ENCODE data around the gene CTDSPL.
A peak's percentile ranks its signal among the peaks of the same experiment; 100 is the strongest.

CTDSPL gene

GRCh38 chr3:37944391-37944842 lies 82.7 kb downstream of the CTDSPL start:
- no peak for DNase-seq

GRCh38 chr3:37945156-37945806 lies 83.6 kb downstream of the CTDSPL start:
- DNase-seq = no peak

- no peak for DNase-seq
These were observed 84.3 kb downstream of the CTDSPL start for GRCh38 chr3:37945807-37946530.

DNA sequence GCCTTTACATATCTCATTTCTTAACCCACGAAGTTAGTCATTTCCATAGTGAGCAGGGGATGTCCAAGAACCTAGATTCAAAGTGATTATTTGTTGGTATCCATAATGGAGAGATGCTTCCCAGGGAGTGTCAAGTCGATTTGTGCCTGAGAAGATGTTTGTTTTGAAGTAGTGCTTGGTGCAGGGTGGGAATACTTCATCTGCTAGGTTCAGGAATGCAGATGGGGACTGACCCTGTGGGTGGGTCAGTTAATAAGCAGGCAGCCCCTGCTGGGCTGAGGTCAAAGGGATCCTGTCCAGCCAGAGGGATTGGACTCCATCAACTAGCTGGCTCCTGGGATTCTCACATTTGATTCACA lies 84.8 kb downstream of the CTDSPL start:
- no peak for DNase-seq

DNA sequence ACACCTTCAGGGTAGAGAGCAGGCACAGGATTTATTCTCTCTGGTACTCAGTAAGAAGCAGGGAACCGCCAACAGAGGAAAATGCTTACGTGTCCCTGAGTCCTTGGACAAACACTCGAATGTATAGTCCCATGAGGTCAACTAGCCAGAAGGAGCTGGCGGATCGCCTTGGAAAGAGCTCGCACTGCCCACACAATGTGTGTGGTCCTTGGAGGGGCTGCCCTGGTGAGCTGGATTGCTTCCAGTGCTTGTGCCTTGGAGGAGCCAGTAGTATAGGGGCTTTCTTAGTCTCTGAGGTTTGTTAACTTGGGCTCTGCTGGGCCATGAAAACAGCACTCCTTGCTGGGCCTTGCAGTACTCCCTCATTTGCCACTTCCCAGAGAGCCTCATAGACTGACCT lies 88.2 kb downstream of the CTDSPL start:
- no peak for DNase-seq

- DNase-seq = no peak
These were observed 90.9 kb downstream of the CTDSPL start for GRCh38 chr3:37952564-37952963.

- DNase-seq = no peak
These were observed 91.5 kb downstream of the CTDSPL start for GRCh38 chr3:37953226-37953625.

DNA sequence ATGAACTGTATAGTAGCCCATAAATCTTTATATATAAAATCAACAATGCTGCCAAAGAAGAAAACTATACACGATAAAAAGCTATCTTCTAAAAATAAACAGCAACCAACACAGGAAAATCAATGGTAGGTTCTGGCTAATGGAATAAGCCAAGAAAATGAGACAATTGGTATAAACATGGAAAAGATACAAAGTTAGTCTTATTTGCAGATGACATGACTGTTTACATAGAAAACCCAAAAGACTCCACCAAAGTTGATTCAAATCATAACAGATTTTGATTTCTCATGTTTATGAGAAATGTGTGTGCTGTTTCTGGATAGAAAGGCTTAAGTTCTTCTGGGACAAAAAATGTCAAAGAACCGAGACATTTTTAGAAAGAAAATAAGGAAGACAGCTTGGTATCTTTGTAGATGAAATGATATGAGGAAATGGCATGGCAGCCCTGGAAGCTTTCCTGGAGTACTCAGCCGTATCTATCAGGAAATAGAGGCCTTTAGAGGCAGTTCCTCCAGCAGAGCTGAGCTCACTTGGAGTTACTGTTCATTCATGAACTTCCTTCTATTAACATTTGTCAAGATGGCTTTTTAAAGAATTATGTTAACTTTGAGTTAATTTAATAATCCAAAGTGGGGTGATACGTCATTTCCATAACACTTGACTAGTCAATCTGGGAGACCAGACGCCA lies 92.2 kb downstream of the CTDSPL start:
- DNase-seq = no peak

DNA sequence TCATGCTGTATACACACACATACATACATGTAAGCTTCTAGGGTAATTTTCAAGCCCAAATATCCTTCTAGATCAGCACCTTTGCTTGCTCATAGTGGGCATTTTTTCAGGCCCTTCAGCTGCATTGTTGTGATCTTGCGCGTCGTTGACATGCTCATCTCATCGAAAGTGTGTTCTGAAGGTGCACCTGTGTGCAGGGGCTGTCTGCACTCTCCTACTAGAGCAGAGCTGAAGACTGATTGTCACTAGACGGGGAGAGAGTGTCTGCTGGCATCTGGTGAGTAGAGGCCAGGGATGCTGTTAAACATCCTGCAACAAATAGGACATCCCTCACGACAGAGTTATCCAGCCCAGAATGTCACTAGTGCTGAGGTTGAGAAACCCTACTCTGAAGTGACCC lies 93.2 kb downstream of the CTDSPL start:
- no peak for DNase-seq

GRCh38 chr3:37955918-37956707 lies 94.4 kb downstream of the CTDSPL start:
- DNase-seq = no peak

GRCh38 chr3:37956723-37957538 lies 95.3 kb downstream of the CTDSPL start:
- no peak for DNase-seq

GRCh38 chr3:37957539-37957936 lies 95.9 kb downstream of the CTDSPL start:
- no peak for DNase-seq

DNA sequence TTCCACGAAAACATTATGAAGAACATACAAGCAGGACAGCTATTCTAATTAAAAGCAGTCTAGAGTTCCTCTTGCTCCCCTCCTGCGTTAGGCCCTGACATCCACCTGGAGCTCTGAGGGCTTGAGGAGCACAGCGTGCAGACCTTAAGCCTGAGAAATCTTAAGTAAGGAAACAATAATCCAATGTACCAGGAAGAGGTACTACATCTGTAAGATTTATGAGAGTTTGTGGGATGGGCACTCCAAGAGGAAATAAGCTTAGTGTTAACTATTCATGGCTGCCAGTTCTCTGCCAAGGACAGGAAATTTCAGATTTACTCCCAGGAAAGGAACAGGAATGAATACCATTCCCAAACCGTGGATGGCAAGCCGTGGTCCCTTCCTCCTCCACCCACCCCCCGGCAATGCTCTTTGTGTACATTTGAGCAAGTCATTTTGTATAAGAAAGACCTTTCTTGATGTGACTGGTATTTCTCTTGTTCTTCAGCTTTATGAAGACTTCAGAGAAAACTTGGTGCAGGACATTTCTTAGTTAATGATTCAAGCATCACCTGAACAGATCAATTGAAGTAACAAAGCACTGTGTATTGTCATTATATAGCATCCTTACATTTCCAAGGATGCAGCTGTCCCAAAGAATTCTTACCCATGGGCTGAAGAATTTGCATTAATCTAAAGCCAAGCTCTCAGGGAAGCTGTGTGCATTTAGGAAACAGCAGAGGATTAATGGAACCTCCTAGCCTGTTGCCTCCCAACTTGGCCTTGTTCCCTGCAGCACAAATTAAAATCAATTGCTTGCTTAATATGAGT lies 100.1 kb downstream of the CTDSPL start:
- DNase-seq = no peak

- no peak for DNase-seq
These were observed 101.3 kb downstream of the CTDSPL start for GRCh38 chr3:37963016-37963415.

DNA sequence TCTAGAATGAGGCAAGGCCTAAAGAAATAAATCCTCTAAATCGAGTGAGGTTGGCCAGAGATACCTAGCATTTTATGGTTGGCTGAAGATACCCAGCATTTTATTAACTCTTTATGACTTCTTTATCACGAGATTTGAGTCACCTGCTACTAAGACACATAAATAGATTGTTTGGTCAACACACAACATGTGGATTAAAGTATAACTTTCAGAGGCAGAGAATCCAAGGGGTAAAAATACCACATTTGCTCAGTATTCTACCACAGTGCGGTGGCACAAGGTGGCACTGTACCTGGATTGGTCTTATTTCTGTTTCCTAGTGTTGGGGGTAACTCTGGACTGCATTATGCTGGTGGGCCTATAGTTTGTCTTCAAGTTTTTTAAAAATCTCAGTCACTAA lies 102.0 kb downstream of the CTDSPL start:
- no peak for DNase-seq

- DNase-seq = no peak
These were observed 102.5 kb downstream of the CTDSPL start for GRCh38 chr3:37964146-37964545.

DNA sequence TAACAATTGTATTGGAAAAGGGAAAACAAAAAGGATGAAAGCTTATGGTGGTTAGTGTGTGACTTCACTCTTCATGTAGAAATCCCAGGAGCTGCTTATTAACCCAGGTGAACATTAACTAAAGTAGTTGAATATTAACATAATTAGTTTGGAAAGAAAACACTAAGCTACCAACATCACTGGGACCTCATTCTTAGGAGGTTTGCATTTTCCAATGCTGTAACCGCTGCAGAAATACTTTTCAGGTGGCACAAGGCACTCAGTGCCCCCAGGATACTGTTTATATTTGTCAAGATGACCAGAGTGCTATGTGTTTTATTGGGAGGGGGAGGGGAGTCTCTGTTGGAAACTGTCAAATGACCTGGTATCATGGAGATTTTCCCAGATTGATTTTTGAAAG lies 103.0 kb downstream of the CTDSPL start:
- peak; percentile 1 for DNase-seq

DNA sequence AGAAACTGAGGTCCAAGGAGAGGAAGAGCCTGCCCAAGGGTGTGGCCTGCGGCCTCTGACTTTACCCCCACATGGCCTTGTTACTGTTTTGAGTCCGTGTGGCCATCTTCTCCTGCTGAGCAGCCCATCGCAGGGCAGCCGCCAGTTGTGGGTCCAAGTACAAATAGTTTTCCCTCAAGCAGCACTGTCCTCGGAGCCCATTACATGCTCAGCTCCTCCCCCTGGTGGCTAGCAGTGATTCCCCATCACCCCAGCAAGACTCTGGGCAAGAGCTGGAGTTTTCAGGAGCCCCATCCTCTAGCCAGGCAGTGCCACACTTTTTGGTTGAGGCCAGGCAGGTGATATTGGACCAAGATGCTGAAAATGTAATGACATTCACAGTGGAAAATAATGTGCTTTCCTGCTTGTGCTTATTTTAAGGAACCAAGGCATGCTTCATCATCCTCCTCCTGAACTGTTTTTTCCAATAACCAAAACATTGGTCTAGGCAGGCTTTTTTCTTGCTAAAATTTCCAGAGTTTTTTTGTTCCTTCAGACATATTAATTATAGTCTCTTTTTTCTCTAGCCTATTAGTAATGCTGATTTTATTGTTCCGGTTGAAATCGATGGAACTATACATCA lies 105.7 kb downstream of the CTDSPL start:
- peak; percentile 73 for DNase-seq

GRCh38 chr3:37968199-37968598 lies 106.5 kb downstream of the CTDSPL start:
- peak; percentile 2 for DNase-seq

DNA sequence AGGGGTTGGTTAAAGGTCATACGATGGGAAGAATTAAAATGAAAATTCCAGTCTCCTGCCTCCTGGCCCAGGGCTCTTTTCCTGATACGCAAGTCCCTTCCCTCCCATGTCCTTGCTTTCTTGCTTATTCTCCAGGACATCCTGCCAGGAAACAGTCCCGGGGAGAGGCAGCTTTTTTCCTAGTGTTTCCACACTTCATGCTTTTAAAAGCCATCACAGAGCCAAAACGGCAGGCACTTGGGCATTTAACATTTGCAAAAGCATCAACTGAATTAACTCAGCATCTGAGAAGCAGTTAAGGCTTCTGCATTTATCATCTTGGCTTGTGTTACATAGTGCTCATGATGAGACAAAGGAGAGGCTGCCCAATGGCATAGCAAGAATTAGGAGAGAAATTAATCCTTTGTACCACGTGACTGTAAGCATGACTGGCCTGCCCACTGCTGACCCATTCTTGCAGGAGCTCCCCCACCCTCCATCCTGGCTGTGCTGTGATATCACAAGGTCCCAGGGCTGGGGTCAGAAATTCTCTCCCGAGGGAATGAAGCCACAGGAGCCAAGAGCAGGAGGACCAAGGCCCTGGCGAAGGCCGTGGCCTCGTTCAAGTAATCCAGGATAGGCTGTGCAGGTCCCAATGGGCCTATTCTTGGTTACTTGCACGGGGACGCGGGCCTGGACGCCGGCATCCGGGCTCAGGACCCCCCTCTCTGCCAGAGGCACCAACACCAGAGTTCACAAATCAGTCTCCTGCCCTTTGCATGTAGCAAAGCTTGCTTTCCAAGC lies 107.3 kb downstream of the CTDSPL start:
- peak; percentile 40 for DNase-seq

Measured in activated CD8-positive, alpha-beta memory T cell treated with anti-CD3 and anti-CD28 coated beads, Interleukin-2, amount 50 U/mL, for 48 hours (primary cell).